ENCODE data around the gene TMEM233.
"Not testable (repeated sequence)": the region's sequence is repeated elsewhere in the genome, so short reads cannot be mapped to it uniquely, and the experiment has no call there.

TMEM233 gene

GRCh38 chr12:119615518-119616475, 22.2 kb downstream of the TMEM233 start:
- ChIA-PET POLR2A (no interaction called here), CTCF (interaction anchor here (0.6 to 1.4 kb wide), 2 partner anchors 12 to 35 kb away, joined by 3 read pairs; no protein-coding TSS in a partner anchor)
- no peak for TF ChIP-seq CTCF (IDR thresholded peaks at IDR 0.05; ENCODE audit: control extremely low read depth, extremely low read depth, low read depth, missing control alignments)
- DNase-seq (ENCODE audit: extremely low spot score) = no peak

- POLR2A ChIA-PET; DNase-seq (ENCODE audit: extremely low spot score); CTCF ChIA-PET: not testable (repeated sequence)
These were observed 24.8 kb downstream of the TMEM233 start for GRCh38 chr12:119618328-119618896.

GRCh38 chr12:119620490-119620889, 26.9 kb downstream of the TMEM233 start:
- ChIA-PET POLR2A (no interaction called here), CTCF (interaction anchor here (1.0 to 1.2 kb wide), 2 partner anchors 25 to 208 kb away, joined by 3 read pairs; no protein-coding TSS in a partner anchor)
- DNase-seq (ENCODE audit: extremely low spot score) = no peak
- no peak for TF ChIP-seq CTCF (IDR thresholded peaks at IDR 0.05; ENCODE audit: control extremely low read depth, extremely low read depth, low read depth, missing control alignments)

GRCh38 chr12:119621878-119622277, 28.3 kb downstream of the TMEM233 start:
- no peak for TF ChIP-seq CTCF (IDR thresholded peaks at IDR 0.05; ENCODE audit: control extremely low read depth, extremely low read depth, low read depth, missing control alignments)
- no peak for DNase-seq (ENCODE audit: extremely low spot score)
- ChIA-PET POLR2A (no interaction called here), CTCF (interaction anchor here (1.1 kb wide), 1 partner anchor 9 kb away, joined by 3 read pairs; no protein-coding TSS in a partner anchor)

GRCh38 chr12:119624966-119625365, 31.4 kb downstream of the TMEM233 start:
- no peak for TF ChIP-seq CTCF (IDR thresholded peaks at IDR 0.05; ENCODE audit: control extremely low read depth, extremely low read depth, low read depth, missing control alignments)
- no peak for DNase-seq (ENCODE audit: extremely low spot score)
- CTCF ChIA-PET = interaction anchor here (0.9 kb wide), 1 partner anchor 17 kb away, joined by 3 read pairs; no protein-coding TSS in a partner anchor
- POLR2A ChIA-PET = no interaction called here

- POLR2A ChIA-PET = no interaction called here
- CTCF ChIA-PET = no interaction called here
- TF ChIP-seq CTCF (IDR thresholded peaks at IDR 0.05; ENCODE audit: control extremely low read depth, extremely low read depth, low read depth, missing control alignments) = no peak
- no peak for DNase-seq (ENCODE audit: extremely low spot score)
These were observed 33.6 kb downstream of the TMEM233 start for GRCh38 chr12:119627019-119627643.
